Neural cell (in vitro differentiated cells): ENCODE measurements around the gene NUP62.

ENCODE experiments used
- CTCF ChIP-seq: fragments of 450-650 bp; IDR thresholded peaks from 2 replicates; pipeline ENCODE4 v1.5.1; 2014; ENCODE audit warnings: antibody characterized with exemption, mild to moderate bottlenecking, moderate library complexity; ENCODE audit not compliant: poor library complexity, severe bottlenecking
- EP300 ChIP-seq: fragments of 450-650 bp; conservative IDR thresholded peaks from 2 replicates; pipeline ENCODE4 v1.6.1; 2014; ENCODE audit warnings: antibody characterized with exemption, mild to moderate bottlenecking, moderate library complexity; ENCODE audit not compliant: poor library complexity, severe bottlenecking
- EZH2 ChIP-seq: fragments of 200-600, 300-800 bp; shearing (Covaris generic), sonication (generic); IDR thresholded peaks from 2 replicates; pipeline ENCODE4 v1.6.1; 2014; ENCODE audit warnings: antibody characterized with exemption, low read length, borderline replicate concordance, mild to moderate bottlenecking; ENCODE audit not compliant: insufficient read depth, poor library complexity, severe bottlenecking
- MXI1 ChIP-seq: fragments of 450-650 bp; conservative IDR thresholded peaks from 2 replicates; pipeline ENCODE4 v1.6.1; 2014; ENCODE audit warnings: antibody characterized with exemption, mild to moderate bottlenecking; ENCODE audit not compliant: poor library complexity, severe bottlenecking
- POLR2AphosphoS5 ChIP-seq: IDR thresholded peaks from 2 replicates; pipeline ENCODE4 v1.6.1; 2012
- RAD21 ChIP-seq: fragments of 450-650 bp; conservative IDR thresholded peaks from 2 replicates; pipeline ENCODE4 v1.6.1; 2014; ENCODE audit warnings: antibody characterized with exemption, mild to moderate bottlenecking, moderate library complexity
- REST ChIP-seq: IDR thresholded peaks from 2 replicates; pipeline ENCODE4 v1.6.1; 2012; ENCODE audit warnings: borderline replicate concordance
- TAF1 ChIP-seq: IDR thresholded peaks from 2 replicates; pipeline ENCODE4 v1.6.1; 2012; ENCODE audit warnings: low read depth

GRCh38 chr19:49866933-49867782, 62.1 kb downstream of the NUP62 start, which contains the start of gene PNKP:
- no peak for TF ChIP-seq CTCF
- peak; percentile 67 for TF ChIP-seq POLR2AphosphoS5
- TF ChIP-seq MXI1, result peak; percentile 98
- peak; percentile 60 for TF ChIP-seq EP300
- no peak for TF ChIP-seq EZH2
- no peak for TF ChIP-seq RAD21
- TF ChIP-seq REST, result peak; percentile 20
- peak; percentile 59 for TF ChIP-seq TAF1
